ENCODE measurements around the gene RNASE7.

The RNASE7 gene

GRCh38 chr14:21078726-21079125 lies 36.6 kb downstream of the RNASE7 start:
- TF ChIP-seq JUND (IDR thresholded peaks at IDR 0.05; ENCODE audit: low read depth), result no peak
- no peak for DNase-seq (ENCODE audit: low read depth in 1 of 2, low spot score in 1 of 2)

GRCh38 chr14:21081521-21082142 lies 39.5 kb downstream of the RNASE7 start:
- DNase-seq (ENCODE audit: low read depth in 1 of 2, low spot score in 1 of 2), result no peak
- no peak for TF ChIP-seq JUND (IDR thresholded peaks at IDR 0.05; ENCODE audit: low read depth)
- in situ Hi-C loops (cut with HindIII; ENCODE audit: low pct_unique_long_range_greater_than_20kb, low sequenced_read_pairs), result no loop called here

More at GRCh38 chr14:21078726-21079125, 36.6 kb downstream of the RNASE7 start:
- in situ Hi-C loops (cut with HindIII; ENCODE audit: low pct_unique_long_range_greater_than_20kb, low sequenced_read_pairs), result no loop called here

- in situ Hi-C loops (cut with HindIII; ENCODE audit: low pct_unique_long_range_greater_than_20kb, low sequenced_read_pairs), result no loop called here
- TF ChIP-seq JUND (IDR thresholded peaks at IDR 0.05; ENCODE audit: low read depth), result no peak
- DNase-seq (ENCODE audit: low read depth in 1 of 2, low spot score in 1 of 2), result no peak
Observed at GRCh38 chr14:21083565-21084325, 41.6 kb downstream of the RNASE7 start.

- DNase-seq (ENCODE audit: low read depth in 1 of 2, low spot score in 1 of 2), result no peak
- in situ Hi-C loops (cut with HindIII; ENCODE audit: low pct_unique_long_range_greater_than_20kb, low sequenced_read_pairs), result no loop called here
- no peak for TF ChIP-seq JUND (IDR thresholded peaks at IDR 0.05; ENCODE audit: low read depth)
Observed at GRCh38 chr14:21084396-21084795, 42.2 kb downstream of the RNASE7 start.

- in situ Hi-C loops (cut with HindIII; ENCODE audit: low pct_unique_long_range_greater_than_20kb, low sequenced_read_pairs), result no loop called here
- no peak for DNase-seq (ENCODE audit: low read depth in 1 of 2, low spot score in 1 of 2)
- TF ChIP-seq JUND (IDR thresholded peaks at IDR 0.05; ENCODE audit: low read depth), result no peak
Observed at GRCh38 chr14:21084998-21085853, 43.1 kb downstream of the RNASE7 start.

- TF ChIP-seq JUND (IDR thresholded peaks at IDR 0.05; ENCODE audit: low read depth), result no peak
- in situ Hi-C loops (cut with HindIII; ENCODE audit: low pct_unique_long_range_greater_than_20kb, low sequenced_read_pairs), result no loop called here
- no peak for DNase-seq (ENCODE audit: low read depth in 1 of 2, low spot score in 1 of 2)
Observed at GRCh38 chr14:21086908-21087293, 44.7 kb downstream of the RNASE7 start.

GRCh38 chr14:21087294-21088091 lies 45.3 kb downstream of the RNASE7 start:
- no peak for TF ChIP-seq JUND (IDR thresholded peaks at IDR 0.05; ENCODE audit: low read depth)
- DNase-seq (ENCODE audit: low read depth in 1 of 2, low spot score in 1 of 2), result no peak
- in situ Hi-C loops (cut with HindIII; ENCODE audit: low pct_unique_long_range_greater_than_20kb, low sequenced_read_pairs), result no loop called here

GRCh38 chr14:21088687-21089086 lies 46.5 kb downstream of the RNASE7 start:
- in situ Hi-C loops (cut with HindIII; ENCODE audit: low pct_unique_long_range_greater_than_20kb, low sequenced_read_pairs), result no loop called here
- TF ChIP-seq JUND (IDR thresholded peaks at IDR 0.05; ENCODE audit: low read depth), result no peak
- no peak for DNase-seq (ENCODE audit: low read depth in 1 of 2, low spot score in 1 of 2)

- no peak for DNase-seq (ENCODE audit: low read depth in 1 of 2, low spot score in 1 of 2)
- in situ Hi-C loops (cut with HindIII; ENCODE audit: low pct_unique_long_range_greater_than_20kb, low sequenced_read_pairs), result no loop called here
- no peak for TF ChIP-seq JUND (IDR thresholded peaks at IDR 0.05; ENCODE audit: low read depth)
Observed at GRCh38 chr14:21089271-21089670, 47.1 kb downstream of the RNASE7 start.

- DNase-seq (ENCODE audit: low read depth in 1 of 2, low spot score in 1 of 2), result no peak
- no peak for TF ChIP-seq JUND (IDR thresholded peaks at IDR 0.05; ENCODE audit: low read depth)
- in situ Hi-C loops (cut with HindIII; ENCODE audit: low pct_unique_long_range_greater_than_20kb, low sequenced_read_pairs), result no loop called here
Observed at GRCh38 chr14:21089877-21090193, 47.7 kb downstream of the RNASE7 start.

- no peak for TF ChIP-seq JUND (IDR thresholded peaks at IDR 0.05; ENCODE audit: low read depth)
- no peak for DNase-seq (ENCODE audit: low read depth in 1 of 2, low spot score in 1 of 2)
- in situ Hi-C loops (cut with HindIII; ENCODE audit: low pct_unique_long_range_greater_than_20kb, low sequenced_read_pairs), result no loop called here
Observed at GRCh38 chr14:21090194-21090939, 48.2 kb downstream of the RNASE7 start.

All from T47D (cell line).